Loucy (cell line): ENCODE results near the gene SCN5A.

ENCODE experiments used
- H2AFZ ChIP-seq: fragments of 200-600 bp; sonication (generic); 2 replicates; pipeline ENCODE4 v1.6.0; 2016; ENCODE audit warnings: antibody characterized with exemption, mild to moderate bottlenecking, low read length, moderate library complexity
- H3F3A ChIP-seq: fragments of 200-600 bp; 2 replicates; pipeline ENCODE4 v1.6.0; 2016; ENCODE audit warnings: antibody characterized with exemption, low read depth, mild to moderate bottlenecking
- H3K27me3 ChIP-seq: fragments of 200-600 bp; sonication (generic); 2 replicates; pipeline ENCODE4 v1.6.1; 2014; ENCODE audit warnings: low read length, mild to moderate bottlenecking; ENCODE audit not compliant: insufficient read depth, poor library complexity, severe bottlenecking
- H3K36me3 ChIP-seq: fragments of 200-600 bp; sonication (generic); 2 replicates; pipeline ENCODE4 v1.6.1; 2016; ENCODE audit warnings: low read length; ENCODE audit not compliant: insufficient read depth
- H3K4me1 ChIP-seq: fragments of 200-600 bp; sonication (generic); 2 replicates; pipeline ENCODE4 v1.5.1; 2014; ENCODE audit warnings: low read length, mild to moderate bottlenecking; ENCODE audit not compliant: insufficient read depth, poor library complexity, severe bottlenecking
- H3K4me2 ChIP-seq: fragments of 200-600 bp; sonication (generic); 2 replicates; pipeline ENCODE4 v1.6.0; 2014; ENCODE audit warnings: antibody characterized with exemption, low read length, low read depth, mild to moderate bottlenecking; ENCODE audit not compliant: poor library complexity, severe bottlenecking
- H3K4me3 ChIP-seq: fragments of 200-600 bp; sonication (generic); 2 replicates; pipeline ENCODE4 v1.5.1; 2014; ENCODE audit warnings: low read length, mild to moderate bottlenecking, mixed read lengths; ENCODE audit not compliant: poor library complexity, severe bottlenecking
- H3K79me2 ChIP-seq: fragments of 200-600 bp; sonication (generic); 2 replicates; pipeline ENCODE4 v1.6.1; 2014; ENCODE audit warnings: low read length; ENCODE audit not compliant: insufficient read depth
- H3K9ac ChIP-seq: fragments of 200-600 bp; sonication (generic); 2 replicates; pipeline ENCODE4 v1.6.0; 2014; ENCODE audit warnings: mild to moderate bottlenecking, low read depth, low read length, moderate library complexity; ENCODE audit not compliant: poor library complexity, severe bottlenecking
- H3K9me2 ChIP-seq: fragments of 200-600 bp; sonication (generic); replicated peaks from 2 replicates; pipeline ENCODE4 v1.6.1; 2016; ENCODE audit warnings: low read depth, low read length, mixed read lengths
- H3K9me3 ChIP-seq: fragments of 200-600 bp; sonication (generic); 2 replicates; pipeline ENCODE4 v1.6.1; 2014; ENCODE audit warnings: mild to moderate bottlenecking, antibody characterized with exemption, low read length, low read depth; ENCODE audit not compliant: insufficient read depth
- H4K20me1 ChIP-seq: fragments of 200-600 bp; sonication (generic); 2 replicates; pipeline ENCODE4 v1.6.0; 2014; ENCODE audit warnings: antibody characterized with exemption, low read length, mild to moderate bottlenecking; ENCODE audit not compliant: insufficient read depth, poor library complexity, severe bottlenecking
- EZH2phosphoT487 ChIP-seq: fragments of 200-600 bp; IDR thresholded peaks from 2 replicates; pipeline ENCODE4 v1.6.1; 2018; ENCODE audit warnings: antibody characterized with exemption, mild to moderate bottlenecking, moderate library complexity, borderline replicate concordance
- TF ChIP-seq, protein P1 (sequence below): fragments of 200-600 bp; sonication (generic); conservative IDR thresholded peaks from 2 replicates; pipeline ENCODE4 v1.5.1; 2014; ENCODE audit warnings: mild to moderate bottlenecking, antibody characterized with exemption, low read length

Gene SCN5A

DNA sequence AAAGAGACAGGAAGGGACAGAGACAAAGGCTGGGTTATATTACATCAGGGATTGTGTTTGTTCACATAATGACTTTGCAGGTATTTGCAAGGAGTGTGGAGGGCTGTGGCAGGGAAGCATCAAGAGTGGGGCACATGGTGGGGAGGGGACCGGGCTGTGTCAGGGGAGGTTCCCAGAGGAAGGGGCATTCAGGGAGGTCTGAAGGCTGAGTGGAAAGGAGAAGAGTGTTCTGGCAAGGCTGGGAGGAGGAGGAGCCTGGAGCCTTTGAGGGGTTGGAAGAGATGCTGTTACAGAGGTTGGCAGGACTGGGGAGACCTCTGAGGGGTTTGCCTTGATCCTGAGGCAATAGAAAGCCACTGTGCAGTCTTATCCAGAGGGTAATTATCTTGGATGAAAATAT lies 103.9 kb downstream of the SCN5A start:
- H3K79me2 ChIP-seq = no peaks in the 10 kb centered on the region
- no peak overlapping the region for H3K4me3 ChIP-seq
- H3K9ac ChIP-seq = no peak overlapping the region
- H3K4me2 ChIP-seq = no peak overlapping the region
- no peak overlapping the region for H2AFZ ChIP-seq
- H3K27me3 ChIP-seq = no peaks in the 10 kb centered on the region
- H3K9me2 ChIP-seq = no peaks in the 10 kb centered on the region
- H3K9me3 ChIP-seq = no peaks in the 10 kb centered on the region
- no peaks in the 10 kb centered on the region for H4K20me1 ChIP-seq
- H3K4me1 ChIP-seq = peaks cover 36% of the 10 kb centered on the region
- TF ChIP-seq EZH2phosphoT487 = no peak
- TF ChIP-seq, protein P1, sequence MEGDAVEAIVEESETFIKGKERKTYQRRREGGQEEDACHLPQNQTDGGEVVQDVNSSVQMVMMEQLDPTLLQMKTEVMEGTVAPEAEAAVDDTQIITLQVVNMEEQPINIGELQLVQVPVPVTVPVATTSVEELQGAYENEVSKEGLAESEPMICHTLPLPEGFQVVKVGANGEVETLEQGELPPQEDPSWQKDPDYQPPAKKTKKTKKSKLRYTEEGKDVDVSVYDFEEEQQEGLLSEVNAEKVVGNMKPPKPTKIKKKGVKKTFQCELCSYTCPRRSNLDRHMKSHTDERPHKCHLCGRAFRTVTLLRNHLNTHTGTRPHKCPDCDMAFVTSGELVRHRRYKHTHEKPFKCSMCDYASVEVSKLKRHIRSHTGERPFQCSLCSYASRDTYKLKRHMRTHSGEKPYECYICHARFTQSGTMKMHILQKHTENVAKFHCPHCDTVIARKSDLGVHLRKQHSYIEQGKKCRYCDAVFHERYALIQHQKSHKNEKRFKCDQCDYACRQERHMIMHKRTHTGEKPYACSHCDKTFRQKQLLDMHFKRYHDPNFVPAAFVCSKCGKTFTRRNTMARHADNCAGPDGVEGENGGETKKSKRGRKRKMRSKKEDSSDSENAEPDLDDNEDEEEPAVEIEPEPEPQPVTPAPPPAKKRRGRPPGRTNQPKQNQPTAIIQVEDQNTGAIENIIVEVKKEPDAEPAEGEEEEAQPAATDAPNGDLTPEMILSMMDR = no peak
- H3F3A ChIP-seq = no peaks in the 10 kb centered on the region
- no peaks in the 10 kb centered on the region for H3K36me3 ChIP-seq

DNA sequence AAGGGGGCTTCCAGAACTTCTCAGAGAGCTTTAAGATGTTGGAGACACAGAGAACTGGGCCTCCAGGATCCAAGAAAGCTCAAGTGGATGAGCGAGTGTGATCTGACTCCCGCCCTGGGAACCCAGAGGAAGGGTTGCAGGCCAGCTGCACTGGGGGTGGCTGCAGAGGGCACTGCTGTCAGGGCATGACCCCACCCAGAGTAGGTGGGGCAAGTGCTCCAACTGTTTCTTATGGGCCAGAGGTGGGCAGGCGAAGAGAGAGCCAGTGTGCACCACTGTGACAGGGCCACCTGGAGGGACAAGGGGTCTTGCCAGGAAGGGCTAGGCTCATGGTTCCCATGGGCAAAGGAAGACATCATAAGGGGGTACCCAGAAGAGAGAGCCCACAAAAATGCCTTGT lies 104.6 kb downstream of the SCN5A start:
- Histone ChIP-seq H3K9me3 (no peaks in the 10 kb centered on the region), H2AFZ (no peak overlapping the region), H3K9ac (no peak overlapping the region), H3K4me1 (peaks cover 36% of the 10 kb centered on the region), H3K79me2 (no peaks in the 10 kb centered on the region), H3K9me2 (no peaks in the 10 kb centered on the region), H3K27me3 (no peaks in the 10 kb centered on the region), H4K20me1 (no peaks in the 10 kb centered on the region), H3F3A (no peaks in the 10 kb centered on the region), H3K4me3 (no peak overlapping the region), H3K36me3 (no peaks in the 10 kb centered on the region), H3K4me2 (no peak overlapping the region)
- no peak for TF ChIP-seq EZH2phosphoT487
- TF ChIP-seq, protein P1 = no peak

DNA sequence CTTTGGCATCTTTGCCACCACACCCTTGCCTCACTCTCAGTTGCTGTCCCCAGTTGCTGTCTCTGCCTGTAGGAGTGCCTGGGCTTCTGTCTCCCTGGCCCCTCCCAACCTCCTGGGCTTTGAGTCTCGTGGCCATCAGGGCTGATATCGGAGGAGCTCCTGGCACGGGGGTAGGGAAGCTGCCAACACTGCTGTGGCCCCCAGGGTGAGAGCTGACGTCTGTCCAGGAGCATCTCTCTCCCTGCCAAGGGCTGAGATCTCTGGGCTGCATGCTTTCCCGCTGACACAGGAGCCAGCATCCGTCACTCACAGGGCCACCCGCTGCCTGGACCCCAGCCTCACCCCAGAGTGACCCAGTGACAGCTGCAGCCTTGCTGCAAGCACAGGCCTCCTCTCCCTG lies 105.9 kb downstream of the SCN5A start:
- H2AFZ ChIP-seq = no peak overlapping the region
- H3K4me1 ChIP-seq = peaks cover 29% of the 10 kb centered on the region
- no peaks in the 10 kb centered on the region for H4K20me1 ChIP-seq
- no peak overlapping the region for H3K4me3 ChIP-seq
- no peaks in the 10 kb centered on the region for H3F3A ChIP-seq
- TF ChIP-seq, protein P1 = no peak
- TF ChIP-seq EZH2phosphoT487 = no peak
- no peaks in the 10 kb centered on the region for H3K36me3 ChIP-seq
- no peaks in the 10 kb centered on the region for H3K9me2 ChIP-seq
- no peaks in the 10 kb centered on the region for H3K9me3 ChIP-seq
- no peaks in the 10 kb centered on the region for H3K27me3 ChIP-seq
- H3K9ac ChIP-seq = no peak overlapping the region
- no peak overlapping the region for H3K4me2 ChIP-seq
- no peaks in the 10 kb centered on the region for H3K79me2 ChIP-seq
